Gastroesophageal sphincter (tissue), 4 donors: ENCODE data around the gene NEK10. TPM values are rescaled to one million over a fixed set of nuclear protein-coding genes. Genes with fewer than 3 reads are reported as not detected.

Experiments
- ATAC-seq: fragments of 150-250 bp; one replicate; pipeline ENCODE4 v1.9.1; 2016; ENCODE audit warnings: mild to moderate bottlenecking, moderate library complexity
- H3K27ac ChIP-seq, 4 donors: fragments of 200-600 bp; sonication (generic) in 3 of 4; 1 replicate in 3 of 4; 2 replicates in 1 of 4; pipeline ENCODE4 v1.5.1; 2016 to 2019
- H3K27me3 ChIP-seq: fragments of 200-600 bp; sonication (generic); one replicate; pipeline ENCODE4 v1.5.1; 2019
- H3K36me3 ChIP-seq, 2 donors: fragments of 200-600 bp; sonication (generic); one replicate each; pipeline ENCODE4 v1.5.1; 2019; ENCODE audit warnings: control low read depth in 1 of 2
- H3K4me1 ChIP-seq, 3 donors: fragments of 200-600 bp; sonication (generic); 1 replicate in 2 of 3; 2 replicates in 1 of 3; pipeline ENCODE4 v1.5.1; 2016 to 2019; ENCODE audit warnings: control low read depth in 2 of 3
- H3K4me3 ChIP-seq, 2 donors: fragments of 200-600 bp; sonication (generic); one replicate each; pipeline ENCODE4 v1.5.1; 2019; ENCODE audit warnings: mild to moderate bottlenecking in 1 of 2, moderate library complexity in 1 of 2
- H3K9me3 ChIP-seq, 3 donors: fragments of 200-600 bp; sonication (generic); one replicate each; pipeline ENCODE4 v1.5.1; 2017 to 2019; ENCODE audit warnings: control low read depth in 2 of 3
- CTCF ChIP-seq, 4 experiments: fragments of 200-600 bp in 2 of 4; fragments of 450-650 bp in 2 of 4; sonication (generic) in 1 of 4; IDR thresholded peaks; one replicate each; pipeline ENCODE4 v1.5.1; 2017 to 2019; ENCODE audit warnings: antibody characterized with exemption in 4 of 4, mild to moderate bottlenecking in 2 of 4, moderate library complexity in 2 of 4
- EP300 ChIP-seq: sonication (generic); formaldehyde crosslinking; IDR thresholded peaks from one replicate; pipeline ENCODE4 v1.6.1; 2017; ENCODE audit warnings: antibody characterized with exemption, mild to moderate bottlenecking
- POLR2A ChIP-seq, 2 donors: fragments of 450-650 bp; IDR thresholded peaks; one replicate each; pipeline ENCODE4 v1.6.1; 2017; ENCODE audit warnings: antibody characterized with exemption in 2 of 2, mild to moderate bottlenecking in 2 of 2, moderate library complexity in 1 of 2
- POLR2AphosphoS5 ChIP-seq: sonication (generic); formaldehyde crosslinking; IDR thresholded peaks from one replicate; pipeline ENCODE4 v1.6.1; 2017; ENCODE audit warnings: antibody characterized with exemption
- WGBS, 2 donors: methylation state at CpG; one replicate each; pipeline ENCODE4 v1.1.5; 2018; ENCODE audit warnings: low coverage in 1 of 2; 5-methylcytosine and 5-hydroxymethylcytosine counted together
- total RNA-seq, 4 donors: library from RNA; depleted of rRNA; stranded (reverse); fragments of >200 nt; gene quantifications; one replicate each; pipeline ENCODE4 v1.1.0, GENCODE V29; 2016

NEK10 gene
- total RNA-seq, 4 donors from 2014 or later = 0.62 to 2.7 (median 1.5) TPM

- TF ChIP-seq EP300 = no peak
- TF ChIP-seq CTCF (IDR thresholded peaks at IDR 0.05) = peak; percentile 18 to 53 (median 35)
- TF ChIP-seq POLR2A (IDR thresholded peaks at IDR 0.05) = no peak
- no peak for TF ChIP-seq POLR2AphosphoS5
Observed at GRCh38 chr3:27357665-27358258, 11.4 kb downstream of the NEK10 start.

GRCh38 chr3:27356976-27357375 is 12.2 kb downstream of the NEK10 start:
- Histone ChIP-seq H3K4me1 (no peaks in the 10 kb centered on the region), H3K27me3 (no peaks in the 10 kb centered on the region), H3K4me3 (no peak overlapping the region), H3K27ac (no peak overlapping the region), H3K9me3 (no peaks in the 10 kb centered on the region), H3K36me3 (no peaks in the 10 kb centered on the region)
- WGBS, 2 donors = 85% methylated on average over 3 of the region's 3 CpGs
- TF ChIP-seq POLR2AphosphoS5 = no peak
- no peak for TF ChIP-seq EP300
- no peak for TF ChIP-seq CTCF (IDR thresholded peaks at IDR 0.05)
- TF ChIP-seq POLR2A (IDR thresholded peaks at IDR 0.05) = no peak
- no peak for ATAC-seq

More at GRCh38 chr3:27357665-27358258, 11.4 kb downstream of the NEK10 start:
- Histone ChIP-seq H3K4me3 (no peak overlapping the region), H3K9me3 (no peaks in the 10 kb centered on the region), H3K4me1 (no peaks in the 10 kb centered on the region), H3K27me3 (no peaks in the 10 kb centered on the region), H3K36me3 (no peaks in the 10 kb centered on the region), H3K27ac (no peak overlapping the region)
- ATAC-seq = no peak
- 33 to 55% methylated on average over 1 of the region's 1 CpG for WGBS, 2 donors

- no peaks in the 10 kb centered on the region for H3K27me3 ChIP-seq
- H3K27ac ChIP-seq = no peak overlapping the region
- no peak for TF ChIP-seq EP300
- no peak for TF ChIP-seq POLR2A (IDR thresholded peaks at IDR 0.05)
- no peak for ATAC-seq
- 78% methylated on average over 4 of the region's 4 CpGs for WGBS, 2 donors
- no peaks in the 10 kb centered on the region for H3K9me3 ChIP-seq
- H3K4me1 ChIP-seq = no peaks in the 10 kb centered on the region
- H3K4me3 ChIP-seq = no peak overlapping the region
- no peaks in the 10 kb centered on the region for H3K36me3 ChIP-seq
Observed at GRCh38 chr3:27354588-27355203, 14.5 kb downstream of the NEK10 start.

- WGBS, 2 donors = 69 to 75% methylated on average over 5 of the region's 5 CpGs
- ATAC-seq = no peak
- Histone ChIP-seq H3K27ac (no peak overlapping the region), H3K9me3 (no peaks in the 10 kb centered on the region), H3K36me3 (no peaks in the 10 kb centered on the region), H3K4me3 (no peak overlapping the region), H3K4me1 (no peaks in the 10 kb centered on the region), H3K27me3 (no peaks in the 10 kb centered on the region)
- TF ChIP-seq POLR2A (IDR thresholded peaks at IDR 0.05) = no peak
- TF ChIP-seq CTCF (IDR thresholded peaks at IDR 0.05) = no peak
- TF ChIP-seq EP300 = no peak
- no peak for TF ChIP-seq POLR2AphosphoS5
Observed at GRCh38 chr3:27354161-27354560, 15.0 kb downstream of the NEK10 start.

GRCh38 chr3:27353221-27353620 is 16.0 kb downstream of the NEK10 start:
- no peak overlapping the region for H3K27ac ChIP-seq
- H3K36me3 ChIP-seq = no peaks in the 10 kb centered on the region
- H3K4me1 ChIP-seq = no peaks in the 10 kb centered on the region
- ATAC-seq = no peak
- H3K4me3 ChIP-seq = no peak overlapping the region
- H3K9me3 ChIP-seq = no peaks in the 10 kb centered on the region
- 79 to 91% methylated on average over 1 of the region's 1 CpG for WGBS, 2 donors
- TF ChIP-seq POLR2AphosphoS5 = no peak
- TF ChIP-seq POLR2A (IDR thresholded peaks at IDR 0.05) = no peak
- TF ChIP-seq CTCF (IDR thresholded peaks at IDR 0.05) = no peak
- no peak for TF ChIP-seq EP300
- no peaks in the 10 kb centered on the region for H3K27me3 ChIP-seq
